NCI-H1105 (cell line): ENCODE data around the gene THAP12.

Source experiments
- DNase-seq: peaks from one replicate; lab custom pipeline; 2025; lab: John Stamatoyannopoulos, UW

THAP12 gene

GRCh38 chr11:76303399-76303798 is 77.5 kb downstream of the THAP12 start:
- DNase-seq, result no peak

DNA sequence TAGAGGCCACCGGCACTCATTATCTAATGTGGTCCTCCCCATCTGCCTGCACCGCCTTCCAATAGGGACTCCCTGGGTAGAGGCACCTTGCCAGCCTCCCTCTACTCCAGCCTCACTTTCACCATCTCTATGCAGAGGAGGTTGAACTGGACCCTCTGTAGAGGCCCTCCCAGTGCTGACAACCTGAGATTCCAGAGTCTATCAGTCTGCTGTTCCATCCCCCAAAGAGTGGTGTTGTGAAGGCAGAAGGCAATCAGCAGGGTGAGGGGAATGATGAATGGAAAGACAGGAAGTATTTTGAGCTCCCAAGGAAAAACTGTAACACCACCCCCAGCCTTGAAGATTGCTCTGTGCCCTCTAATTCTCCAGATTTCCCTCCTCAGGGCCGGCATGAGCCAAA is 77.9 kb downstream of the THAP12 start:
- DNase-seq, result no peak
